Heart left ventricle (tissue), 16 donors: ENCODE results near the gene CORO1C. TPM values are rescaled to one million over a fixed set of nuclear protein-coding genes. Genes with fewer than 3 reads are reported as not detected.

Source experiments
- ATAC-seq, 4 donors: fragments of 200-7000 bp; cut with Tn5 transposase; one replicate each; pipeline ENCODE4 v1.9.1; 2020 to 2022; ENCODE audit warnings: moderate library complexity in 4 of 4, mild to moderate bottlenecking in 3 of 4, moderate number of reproducible peaks in 1 of 4
- DNase-seq, 5 donors: peaks; one replicate each; pipeline ENCODE4 v3.0.0-alpha.2; 2020
- H3K27ac ChIP-seq, 12 donors: fragments of 200-600 bp; sonication (generic) in 4 of 12; one replicate each; pipeline versions ENCODE4 v1.5.0 to v1.8.0; 2016 to 2022; ENCODE audit warnings: mild to moderate bottlenecking in 2 of 12
- H3K27me3 ChIP-seq, 9 donors: fragments of 200-600 bp; sonication (generic) in 2 of 9; one replicate each; pipeline versions ENCODE4 v1.5.1 to v1.8.0; 2016 to 2022; ENCODE audit warnings: mild to moderate bottlenecking in 3 of 9
- H3K36me3 ChIP-seq, 9 donors: fragments of 200-600 bp; sonication (generic) in 2 of 9; one replicate each; pipeline versions ENCODE4 v1.5.0 to v1.8.0; 2018 to 2022; ENCODE audit warnings: mild to moderate bottlenecking in 2 of 9
- H3K4me1 ChIP-seq, 12 donors: fragments of 200-600 bp; sonication (generic) in 4 of 12; one replicate each; pipeline versions ENCODE4 v1.5.0 to v1.8.0; 2016 to 2022; ENCODE audit warnings: mild to moderate bottlenecking in 3 of 12
- H3K4me3 ChIP-seq, 12 donors: fragments of 200-600 bp; sonication (generic) in 4 of 12; one replicate each; pipeline versions ENCODE4 v1.5.0 to v1.8.0; 2017 to 2022; ENCODE audit warnings: mild to moderate bottlenecking in 9 of 12, moderate library complexity in 4 of 12
- H3K9me3 ChIP-seq, 12 donors: fragments of 200-600 bp; sonication (generic) in 4 of 12; one replicate each; pipeline versions ENCODE4 v1.5.0 to v1.8.0; 2016 to 2022; ENCODE audit warnings: mild to moderate bottlenecking in 1 of 12
- POLR2A ChIP-seq, 2 donors: fragments of 450-650 bp; IDR thresholded peaks; one replicate each; pipeline ENCODE4 v1.6.1; 2017; ENCODE audit warnings: antibody characterized with exemption in 2 of 2, mild to moderate bottlenecking in 2 of 2, moderate library complexity in 2 of 2
- WGBS, 4 donors: extraction: QIAGEN DNeasy Blood & Tissue Kit in 2 of 4; methylation state at CpG; one replicate each; pipeline versions ENCODE4 v1.1.5 to v1.1.7; 2013 to 2018; 5-methylcytosine and 5-hydroxymethylcytosine counted together
- intact Hi-C, 10 donors: fragments of 100-400 bp; cut with DNase I; formaldehyde crosslinking; loops; one replicate each; pipeline versions ENCODE4 v1.11.1 to v1.14.2; 2022
- polyA plus RNA-seq, 2 donors: library from polyadenylated mRNA; stranded (reverse); fragments of 200-250 nt; gene quantifications; one replicate each; pipeline ENCODE4 v1.2.3, GENCODE V29; 2013
- total RNA-seq, 9 donors: library from RNA; depleted of rRNA in 2 of 9; stranded (reverse); fragments of >200 nt in 2 of 9; fragmentation: NEBNext Ultra II Directional in 3 of 9; extraction: Animal tissue kit (Norgen Biotek cat#: 25700) in 3 of 9; gene quantifications; one replicate each; pipeline versions ENCODE4 v1.1.0 to v1.2.4, GENCODE V29; 2016 to 2023
- TF ChIP-seq, protein P1 (sequence below), 12 donors: fragments of 200-600 bp; sonication (generic) in 4 of 12; IDR thresholded peaks; one replicate each; pipeline versions ENCODE4 v1.5.0 to v1.8.0; 2018 to 2022; ENCODE audit warnings: antibody characterized with exemption in 12 of 12, mild to moderate bottlenecking in 5 of 12
- donor health status: ischemic (EF 13 %, LVEDD 7.1; RV severe dilation, severe dysfunction).
- donor health status: healthy with polysubstance abuse.
- donor health status: DM: no; HTN: yes; CAD: no.
- donor health status: DM: no; HTN: no; CAD: no.
- donor health status: ischemic (EF 25% LVEDD 6.9; RV normal size, moderate dysfunction).
- donor health status: ischemic (EF 25% LVEDD 5.7; RV mildly dilated, moderate dysfunction).
- donor health status: healthy.
- donor health status: DM: yes; HTN: yes; CAD: no.
- donor health status: ischemic (EF 35%, LVEDD 5.7; RV mildly dilated, moderate dysfunction).
- donor health status: nonischemic (EF 11% LVEDD 7.7; RV severe dilation, severe dysfunction).
- donor health status: DM: yes; HTN: yes; CAD: no.
- donor health status: PGD.
- donor health status: ischemic (EF 29% LVEDD 5.4; RV normal size, mild dysfunction).
- donor health status: nonischemic (EF 23%, LVEDD 6.1; RV moderate dilation, normal function).

The CORO1C gene
- total and polyA plus RNA-seq, 11 donors = 18.3 to 119 (median 65.2) TPM

GRCh38 chr12:108649669-108650068 lies 81.6 kb downstream of the CORO1C start:
- 27 to 35% (median 28%) methylated on average over 4 of the region's 4 CpGs for WGBS, 4 donors
- H3K4me3 ChIP-seq = no peak overlapping the region
- DNase-seq = no peak

GRCh38 chr12:108649126-108649525 lies 82.2 kb downstream of the CORO1C start:
- intact Hi-C loops = no loop called here

More at GRCh38 chr12:108649669-108650068, 81.6 kb downstream of the CORO1C start:
- peak overlapping the region in 6 of 12 donors; percentile 4 to 33 (median 18) for H3K27ac ChIP-seq
- no peaks in the 10 kb centered on the region for H3K9me3 ChIP-seq
- H3K36me3 ChIP-seq = peaks cover 0 to 96% (median 83%) of the 10 kb centered on the region in 9 donors
- ATAC-seq = no peak
- no peaks in the 10 kb centered on the region for H3K27me3 ChIP-seq
- intact Hi-C loops = no loop called here
- no peak for TF ChIP-seq POLR2A (IDR thresholded peaks at IDR 0.05)
- TF ChIP-seq, protein P1, sequence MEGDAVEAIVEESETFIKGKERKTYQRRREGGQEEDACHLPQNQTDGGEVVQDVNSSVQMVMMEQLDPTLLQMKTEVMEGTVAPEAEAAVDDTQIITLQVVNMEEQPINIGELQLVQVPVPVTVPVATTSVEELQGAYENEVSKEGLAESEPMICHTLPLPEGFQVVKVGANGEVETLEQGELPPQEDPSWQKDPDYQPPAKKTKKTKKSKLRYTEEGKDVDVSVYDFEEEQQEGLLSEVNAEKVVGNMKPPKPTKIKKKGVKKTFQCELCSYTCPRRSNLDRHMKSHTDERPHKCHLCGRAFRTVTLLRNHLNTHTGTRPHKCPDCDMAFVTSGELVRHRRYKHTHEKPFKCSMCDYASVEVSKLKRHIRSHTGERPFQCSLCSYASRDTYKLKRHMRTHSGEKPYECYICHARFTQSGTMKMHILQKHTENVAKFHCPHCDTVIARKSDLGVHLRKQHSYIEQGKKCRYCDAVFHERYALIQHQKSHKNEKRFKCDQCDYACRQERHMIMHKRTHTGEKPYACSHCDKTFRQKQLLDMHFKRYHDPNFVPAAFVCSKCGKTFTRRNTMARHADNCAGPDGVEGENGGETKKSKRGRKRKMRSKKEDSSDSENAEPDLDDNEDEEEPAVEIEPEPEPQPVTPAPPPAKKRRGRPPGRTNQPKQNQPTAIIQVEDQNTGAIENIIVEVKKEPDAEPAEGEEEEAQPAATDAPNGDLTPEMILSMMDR (IDR thresholded peaks at IDR 0.05) = no peak
- peaks cover under 1 to 68% (median 33%) of the 10 kb centered on the region in 12 donors for H3K4me1 ChIP-seq

GRCh38 chr12:108648371-108648770 lies 82.9 kb downstream of the CORO1C start:
- Histone ChIP-seq H3K4me3 (no peak overlapping the region), H3K4me1 (peaks cover 9 to 70% (median 40%) of the 10 kb centered on the region in 12 donors), H3K27ac (peak overlapping the region in 3 of 12 donors; percentile 6 to 33 (median 11)), H3K36me3 (peaks cover 0 to 89% (median 86%) of the 10 kb centered on the region in 9 donors), H3K27me3 (no peaks in the 10 kb centered on the region), H3K9me3 (no peaks in the 10 kb centered on the region)
- no peak for DNase-seq
- TF ChIP-seq, protein P1 (IDR thresholded peaks at IDR 0.05) = no peak
- TF ChIP-seq POLR2A (IDR thresholded peaks at IDR 0.05) = no peak
- intact Hi-C loops = no loop called here
- WGBS, 4 donors = 88 to 97% (median 94%) methylated on average over 9 of the region's 9 CpGs
- no peak for ATAC-seq

More at GRCh38 chr12:108649126-108649525, 82.2 kb downstream of the CORO1C start:
- Histone ChIP-seq H3K9me3 (no peaks in the 10 kb centered on the region), H3K4me3 (no peak overlapping the region), H3K27ac (peak overlapping the region in 3 of 12 donors; percentile 19 to 33 (median 32)), H3K4me1 (peaks cover 5 to 70% (median 38%) of the 10 kb centered on the region in 12 donors), H3K27me3 (no peaks in the 10 kb centered on the region), H3K36me3 (peaks cover 0 to 96% (median 87%) of the 10 kb centered on the region in 9 donors)
- TF ChIP-seq, protein P1 (IDR thresholded peaks at IDR 0.05) = no peak
- TF ChIP-seq POLR2A (IDR thresholded peaks at IDR 0.05) = no peak
- no peak for DNase-seq
- WGBS, 4 donors = 85 to 91% (median 89%) methylated on average over 6 of the region's 6 CpGs
- no peak for ATAC-seq

DNA sequence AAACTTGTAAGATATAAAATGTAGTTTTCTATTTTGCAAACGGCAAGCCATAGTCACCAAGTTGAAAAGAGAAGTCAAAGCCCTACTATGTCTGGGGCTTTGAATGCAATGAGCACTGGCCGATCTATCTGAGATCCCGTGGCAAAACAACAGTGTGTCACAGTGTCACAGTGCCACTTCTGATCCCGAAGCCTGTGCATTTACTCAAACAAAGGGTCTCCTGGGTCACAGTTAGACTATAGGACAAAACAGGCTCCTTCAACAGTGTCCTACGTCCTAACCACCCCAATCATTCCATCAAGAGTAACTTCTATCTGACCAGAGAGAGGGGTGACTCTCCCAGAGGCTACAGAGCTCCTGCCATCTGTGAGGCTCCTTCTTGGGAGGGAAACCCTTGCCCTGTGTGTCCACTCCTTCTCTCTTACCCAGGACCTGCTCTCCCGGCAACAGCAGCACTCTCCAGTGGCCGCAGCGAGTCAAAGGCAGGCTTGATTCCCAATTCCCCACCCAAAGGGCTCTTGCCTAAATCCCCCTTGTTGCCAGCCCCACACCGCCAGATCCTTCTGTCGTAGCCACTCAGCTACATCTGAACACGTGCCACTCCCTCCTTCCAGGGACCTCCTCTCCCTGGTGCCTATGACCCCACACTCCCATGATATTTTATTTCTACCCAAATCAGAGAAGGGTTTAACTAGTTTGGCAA lies 83.6 kb downstream of the CORO1C start:
- DNase-seq = no peak
- WGBS, 4 donors = 82 to 87% (median 85%) methylated on average over 11 of the region's 11 CpGs
- peak overlapping the region in 8 of 12 donors; percentile 1 to 70 (median 12) for H3K27ac ChIP-seq
- no peaks in the 10 kb centered on the region for H3K9me3 ChIP-seq
- TF ChIP-seq POLR2A (IDR thresholded peaks at IDR 0.05) = no peak
- TF ChIP-seq, protein P1 (IDR thresholded peaks at IDR 0.05) = no peak
- peaks cover 0 to 85% (median 80%) of the 10 kb centered on the region in 9 donors for H3K36me3 ChIP-seq
- ATAC-seq = no peak
- H3K4me3 ChIP-seq = no peak overlapping the region
- H3K4me1 ChIP-seq = peaks cover 9 to 73% (median 43%) of the 10 kb centered on the region in 12 donors
- no peaks in the 10 kb centered on the region for H3K27me3 ChIP-seq
- intact Hi-C loops = no loop called here
